Naive thymus-derived CD4-positive, alpha-beta T cell (primary cell): ENCODE data around the gene DPY19L3. TPM values are rescaled to one million over a fixed set of nuclear protein-coding genes. Genes with fewer than 3 reads are reported as not detected.

Experiments
- ATAC-seq: fragments of 150-1000 bp; cut with Tn5 transposase; 2 replicates; pipeline ENCODE4 v1.10.0; 2021; ENCODE audit warnings: mild to moderate bottlenecking, moderate library complexity
- CTCF ChIA-PET: fragments of 350-600 bp; sonication (Branson Sonifier 250); formaldehyde crosslinking; loops from one replicate; lab custom pipeline; 2021; ENCODE audit warnings: antibody characterized with exemption; lab: Charles Lee
- POLR2A ChIA-PET: fragments of 350-600 bp; sonication (Branson Sonifier 250); formaldehyde crosslinking; loops from one replicate; lab custom pipeline; 2021; ENCODE audit warnings: antibody characterized with exemption, inconsistent platforms; lab: Charles Lee
- DNase-seq, 9 donors: peaks; one replicate each; pipeline versions ENCODE4 v3.0.0 to v3.0.0-alpha.2; 2020 to 2022; ENCODE audit warnings: mixed read lengths in 1 of 9
- H3K27ac ChIP-seq: one replicate; pipeline ENCODE4 v1.7.0; 2013; ENCODE audit warnings: mild to moderate bottlenecking, low read depth, low read length, moderate library complexity
- H3K27me3 ChIP-seq, 2 donors: one replicate each; pipeline ENCODE4 v1.7.0; 2013; ENCODE audit warnings: low read length in 2 of 2, mild to moderate bottlenecking in 2 of 2, moderate library complexity in 2 of 2; ENCODE audit not compliant: control insufficient read depth in 2 of 2, insufficient read depth in 2 of 2
- H3K36me3 ChIP-seq, 3 experiments: 1 replicate in 2 of 3; 2 replicates in 1 of 3; pipeline ENCODE4 v1.7.0; 2013; ENCODE audit warnings: low read length in 3 of 3, mild to moderate bottlenecking in 3 of 3, moderate library complexity in 1 of 3; ENCODE audit not compliant: insufficient read depth in 3 of 3, control insufficient read depth in 2 of 3
- H3K4me1 ChIP-seq, 2 donors: one replicate each; pipeline ENCODE4 v1.7.0; 2013; ENCODE audit warnings: low read length in 2 of 2, mild to moderate bottlenecking in 2 of 2, moderate library complexity in 1 of 2; ENCODE audit not compliant: control insufficient read depth in 2 of 2, insufficient read depth in 2 of 2
- H3K4me3 ChIP-seq: 2 replicates; pipeline ENCODE4 v1.7.0; 2013; ENCODE audit warnings: mild to moderate bottlenecking, low read length
- H3K9me3 ChIP-seq, 3 experiments: 1 replicate in 2 of 3; 2 replicates in 1 of 3; pipeline ENCODE4 v1.7.0; 2013; ENCODE audit warnings: low read length in 3 of 3; ENCODE audit not compliant: control insufficient read depth in 2 of 3
- H3K27ac Mint-ChIP-seq, 9 donors: one replicate each; pipeline ENCODE4 v1.8.0; 2020 to 2022; ENCODE audit warnings: mixed read lengths in 9 of 9, mild to moderate bottlenecking in 8 of 9, moderate library complexity in 5 of 9, inconsistent platforms in 2 of 9
- H3K27me3 Mint-ChIP-seq, 5 donors: one replicate each; pipeline ENCODE4 v1.8.0; 2021 to 2022; ENCODE audit warnings: mixed read lengths in 5 of 5, mild to moderate bottlenecking in 1 of 5
- H3K36me3 Mint-ChIP-seq, 5 donors: one replicate each; pipeline ENCODE4 v1.8.0; 2020 to 2022; ENCODE audit warnings: mixed read lengths in 5 of 5, mild to moderate bottlenecking in 3 of 5, inconsistent platforms in 1 of 5
- H3K4me1 Mint-ChIP-seq, 7 donors: one replicate each; pipeline ENCODE4 v1.8.0; 2020 to 2022; ENCODE audit warnings: mixed read lengths in 7 of 7, mild to moderate bottlenecking in 3 of 7, inconsistent platforms in 1 of 7
- H3K4me3 Mint-ChIP-seq, 10 donors: one replicate each; pipeline ENCODE4 v1.8.0; 2020 to 2022; ENCODE audit warnings: mild to moderate bottlenecking in 10 of 10, mixed read lengths in 10 of 10, moderate library complexity in 6 of 10, inconsistent platforms in 2 of 10
- H3K9me3 Mint-ChIP-seq, 11 donors: one replicate each; pipeline ENCODE4 v1.8.0; 2020 to 2022; ENCODE audit warnings: mixed read lengths in 11 of 11, mild to moderate bottlenecking in 4 of 11, inconsistent platforms in 1 of 11, moderate library complexity in 1 of 11
- intact Hi-C, 2 donors: fragments of 100-400 bp; cut with micrococcal nuclease; formaldehyde crosslinking; loops; one replicate each; pipeline ENCODE4 v1.15.1; 2023
- polyA plus RNA-seq, 2 donors: library from polyadenylated mRNA; unstranded; fragments of 300-500 nt; fragmentation: Illumina TruSeq; gene quantifications; one replicate each; pipeline ENCODE4 v1.2.3, GENCODE V29; 2021
- total RNA-seq, 6 experiments: library from RNA in 5 of 6; stranded (reverse) in 5 of 6; gene quantifications; 1 replicate in 5 of 6; 2 replicates in 1 of 6; pipeline ENCODE4 v1.2.3 and lab custom pipeline; 2021 to 2026

The DPY19L3 gene
- total and polyA plus RNA-seq, 7 experiments from 2014 or later, result 3.2 to 19.3 (median 11.9) TPM

GRCh38 chr19:32475141-32476031 lies 69.8 kb downstream of the DPY19L3 start:
- Mint-ChIP-seq H3K27me3 (no peaks in the 10 kb centered on the region), H3K4me3 (no peak overlapping the region), H3K4me1 (peaks cover 0 to 6% (median 0%) of the 10 kb centered on the region in 7 donors), H3K36me3 (peaks cover 0 to 29% (median 7%) of the 10 kb centered on the region in 5 donors), H3K9me3 (peaks cover 0 to 2% (median 0%) of the 10 kb centered on the region in 11 donors), H3K27ac (no peak overlapping the region)
- peaks cover 0 to 9% (median 0%) of the 10 kb centered on the region in 3 experiments for H3K36me3 ChIP-seq
- POLR2A ChIA-PET, result no interaction called here
- no peak overlapping the region for H3K27ac ChIP-seq
- ATAC-seq (no peak), DNase-seq (no peak)
- no peaks in the 10 kb centered on the region for H3K9me3 ChIP-seq
- H3K27me3 ChIP-seq, result no peaks in the 10 kb centered on the region
- intact Hi-C loops, result no loop called here
- no peak overlapping the region for H3K4me3 ChIP-seq
- H3K4me1 ChIP-seq, result no peaks in the 10 kb centered on the region
- CTCF ChIA-PET, result no interaction called here

GRCh38 chr19:32476032-32476350 lies 70.4 kb downstream of the DPY19L3 start:
- peaks cover 0 to 29% (median 8%) of the 10 kb centered on the region in 5 donors for H3K36me3 Mint-ChIP-seq
- ChIA-PET POLR2A (interaction anchor here (0.7 kb wide), 1 partner anchor 36 kb away, joined by 3 read pairs; no protein-coding TSS in a partner anchor), CTCF (no interaction called here)
- peaks cover 0 to 2% (median 0%) of the 10 kb centered on the region in 11 donors for H3K9me3 Mint-ChIP-seq
- ATAC-seq (no peak), DNase-seq (no peak)
- H3K27ac ChIP-seq, result no peak overlapping the region
- no peak overlapping the region for H3K27ac Mint-ChIP-seq
- no peaks in the 10 kb centered on the region for H3K27me3 Mint-ChIP-seq
- H3K4me1 Mint-ChIP-seq, result peaks cover 0 to 6% (median 0%) of the 10 kb centered on the region in 7 donors
- no peak overlapping the region for H3K4me3 ChIP-seq
- no peak overlapping the region for H3K4me3 Mint-ChIP-seq
- no peaks in the 10 kb centered on the region for H3K4me1 ChIP-seq
- H3K9me3 ChIP-seq, result no peaks in the 10 kb centered on the region
- H3K27me3 ChIP-seq, result no peaks in the 10 kb centered on the region
- intact Hi-C loops, result no loop called here
- H3K36me3 ChIP-seq, result peaks cover 0 to 15% (median 0%) of the 10 kb centered on the region in 3 experiments

GRCh38 chr19:32480321-32480720 lies 74.8 kb downstream of the DPY19L3 start:
- H3K27me3 ChIP-seq, result no peaks in the 10 kb centered on the region
- no peak overlapping the region for H3K27ac ChIP-seq
- no peak overlapping the region for H3K4me3 ChIP-seq
- intact Hi-C loops, result no loop called here
- no peaks in the 10 kb centered on the region for H3K4me1 ChIP-seq
- Mint-ChIP-seq H3K4me3 (no peak overlapping the region), H3K4me1 (no peaks in the 10 kb centered on the region), H3K27me3 (no peaks in the 10 kb centered on the region), H3K9me3 (peaks cover 0 to 2% (median 0%) of the 10 kb centered on the region in 11 donors), H3K27ac (no peak overlapping the region), H3K36me3 (peaks cover 1 to 55% (median 36%) of the 10 kb centered on the region in 5 donors)
- ChIA-PET POLR2A (no interaction called here), CTCF (no interaction called here)
- H3K36me3 ChIP-seq, result peaks cover 0 to 32% (median 0%) of the 10 kb centered on the region in 3 experiments
- ATAC-seq (no peak), DNase-seq (no peak)
- H3K9me3 ChIP-seq, result no peaks in the 10 kb centered on the region

- H3K4me3 ChIP-seq, result no peak overlapping the region
- intact Hi-C loops, result no loop called here
- Mint-ChIP-seq H3K27ac (no peak overlapping the region), H3K4me3 (no peak overlapping the region), H3K36me3 (peaks cover 2 to 66% (median 41%) of the 10 kb centered on the region in 5 donors), H3K4me1 (no peaks in the 10 kb centered on the region), H3K27me3 (no peaks in the 10 kb centered on the region), H3K9me3 (peaks cover 0 to 15% (median 0%) of the 10 kb centered on the region in 11 donors)
- peaks cover 0 to 26% (median 0%) of the 10 kb centered on the region in 3 experiments for H3K36me3 ChIP-seq
- no peak overlapping the region for H3K27ac ChIP-seq
- DNase-seq (no peak), ATAC-seq (no peak)
- ChIA-PET CTCF (no interaction called here), POLR2A (interaction anchor here (0.6 kb wide), 1 partner anchor 263 kb away, joined by 3 read pairs; no protein-coding TSS in a partner anchor)
- no peaks in the 10 kb centered on the region for H3K9me3 ChIP-seq
- H3K4me1 ChIP-seq, result no peaks in the 10 kb centered on the region
- no peaks in the 10 kb centered on the region for H3K27me3 ChIP-seq
Measured at GRCh38 chr19:32483574-32483973, 78.0 kb downstream of the DPY19L3 start.

- Mint-ChIP-seq H3K4me1 (no peaks in the 10 kb centered on the region), H3K27ac (no peak overlapping the region), H3K36me3 (peaks cover 2 to 29% (median 21%) of the 10 kb centered on the region in 5 donors), H3K4me3 (peak overlapping the region in 1 of 10 donors; percentile 38), H3K9me3 (peaks cover 0 to 20% (median 3%) of the 10 kb centered on the region in 11 donors), H3K27me3 (no peaks in the 10 kb centered on the region)
- ChIA-PET CTCF (no interaction called here), POLR2A (no interaction called here)
- Histone ChIP-seq H3K4me3 (no peak overlapping the region), H3K27ac (no peak overlapping the region), H3K4me1 (no peaks in the 10 kb centered on the region), H3K36me3 (no peaks in the 10 kb centered on the region), H3K9me3 (no peaks in the 10 kb centered on the region), H3K27me3 (no peaks in the 10 kb centered on the region)
- ATAC-seq, result no peak
- no peak for DNase-seq
- intact Hi-C loops, result no loop called here
Measured at GRCh38 chr19:32489971-32490370, 84.4 kb downstream of the DPY19L3 start.

- Histone ChIP-seq H3K36me3 (no peaks in the 10 kb centered on the region), H3K27me3 (no peaks in the 10 kb centered on the region), H3K27ac (no peak overlapping the region), H3K4me3 (no peak overlapping the region), H3K4me1 (peaks cover 0 to 9% of the 10 kb centered on the region in 2 donors), H3K9me3 (no peaks in the 10 kb centered on the region)
- intact Hi-C loops, result no loop called here
- H3K4me1 Mint-ChIP-seq, result peaks cover 0 to 8% (median 0%) of the 10 kb centered on the region in 7 donors
- no peak overlapping the region for H3K4me3 Mint-ChIP-seq
- ATAC-seq (no peak), DNase-seq (no peak)
- peaks cover 0 to 4% (median 0%) of the 10 kb centered on the region in 5 donors for H3K36me3 Mint-ChIP-seq
- ChIA-PET POLR2A (no interaction called here), CTCF (interaction anchor here (0.7 kb wide), 1 partner anchor 14 kb away, joined by 4 read pairs; no protein-coding TSS in a partner anchor)
- no peak overlapping the region for H3K27ac Mint-ChIP-seq
- peaks cover 0 to 3% (median 0%) of the 10 kb centered on the region in 11 donors for H3K9me3 Mint-ChIP-seq
- peaks cover 0 to 6% (median 0%) of the 10 kb centered on the region in 5 donors for H3K27me3 Mint-ChIP-seq
Measured at GRCh38 chr19:32497391-32497790, 91.8 kb downstream of the DPY19L3 start.
